GM12865 (cell line): Measurements from ENCODE around the gene IP6K3.

ENCODE experiments used
- DNase-seq: peaks from one replicate; pipeline ENCODE4 v3.0.0; 2010; ENCODE audit warnings: low read depth
- H3K4me3 ChIP-seq: 2 replicates; pipeline ENCODE4 v1.5.1; 2011; ENCODE audit warnings: mild to moderate bottlenecking, low read depth, low read length, control low read depth
- TF ChIP-seq, protein P1 (sequence below): IDR thresholded peaks from 2 replicates; pipeline ENCODE4 v1.5.1; 2011; ENCODE audit warnings: low read length, control low read depth, low read depth, inconsistent platforms; ENCODE audit not compliant: insufficient read depth; ENCODE audit errors: missing control alignments

Gene IP6K3

GRCh38 chr6:33729059-33729458 is 17.6 kb downstream of the IP6K3 start:
- DNase-seq, result no peak
- TF ChIP-seq, protein P1, sequence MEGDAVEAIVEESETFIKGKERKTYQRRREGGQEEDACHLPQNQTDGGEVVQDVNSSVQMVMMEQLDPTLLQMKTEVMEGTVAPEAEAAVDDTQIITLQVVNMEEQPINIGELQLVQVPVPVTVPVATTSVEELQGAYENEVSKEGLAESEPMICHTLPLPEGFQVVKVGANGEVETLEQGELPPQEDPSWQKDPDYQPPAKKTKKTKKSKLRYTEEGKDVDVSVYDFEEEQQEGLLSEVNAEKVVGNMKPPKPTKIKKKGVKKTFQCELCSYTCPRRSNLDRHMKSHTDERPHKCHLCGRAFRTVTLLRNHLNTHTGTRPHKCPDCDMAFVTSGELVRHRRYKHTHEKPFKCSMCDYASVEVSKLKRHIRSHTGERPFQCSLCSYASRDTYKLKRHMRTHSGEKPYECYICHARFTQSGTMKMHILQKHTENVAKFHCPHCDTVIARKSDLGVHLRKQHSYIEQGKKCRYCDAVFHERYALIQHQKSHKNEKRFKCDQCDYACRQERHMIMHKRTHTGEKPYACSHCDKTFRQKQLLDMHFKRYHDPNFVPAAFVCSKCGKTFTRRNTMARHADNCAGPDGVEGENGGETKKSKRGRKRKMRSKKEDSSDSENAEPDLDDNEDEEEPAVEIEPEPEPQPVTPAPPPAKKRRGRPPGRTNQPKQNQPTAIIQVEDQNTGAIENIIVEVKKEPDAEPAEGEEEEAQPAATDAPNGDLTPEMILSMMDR, result no peak
- H3K4me3 ChIP-seq, result no peak overlapping the region

- TF ChIP-seq, protein P1, result no peak
- no peak overlapping the region for H3K4me3 ChIP-seq
- no peak for DNase-seq
Measured at GRCh38 chr6:33728438-33728837, 18.3 kb downstream of the IP6K3 start.

- DNase-seq, result no peak
- TF ChIP-seq, protein P1, result no peak
- no peak overlapping the region for H3K4me3 ChIP-seq
Measured at GRCh38 chr6:33727932-33728331, 18.8 kb downstream of the IP6K3 start.

DNA sequence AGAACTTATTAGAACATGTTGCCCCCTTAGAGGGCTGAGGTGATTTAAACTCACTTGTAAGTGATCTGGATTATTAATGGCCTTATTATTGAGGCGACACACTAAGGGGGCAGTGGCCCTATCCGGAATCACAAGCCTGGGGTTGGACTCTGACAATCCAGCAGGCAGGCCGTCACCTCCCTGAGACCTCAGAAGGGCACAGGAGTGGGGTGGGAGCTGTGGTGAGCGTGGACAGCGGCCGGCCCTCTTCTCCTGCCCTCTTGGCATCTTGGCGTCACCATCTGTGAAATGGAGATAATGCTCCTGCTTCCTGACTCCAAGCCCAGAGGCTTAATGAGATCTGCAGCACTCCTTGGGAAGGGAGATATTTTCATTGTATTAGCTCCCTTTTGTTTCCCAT is 19.6 kb downstream of the IP6K3 start:
- TF ChIP-seq, protein P1, result no peak
- no peak for DNase-seq
- no peak overlapping the region for H3K4me3 ChIP-seq

- no peak for DNase-seq
- no peak overlapping the region for H3K4me3 ChIP-seq
- TF ChIP-seq, protein P1, result no peak
Measured at GRCh38 chr6:33726696-33727095, 20.0 kb downstream of the IP6K3 start.

- TF ChIP-seq, protein P1, result no peak
- H3K4me3 ChIP-seq, result no peak overlapping the region
- no peak for DNase-seq
Measured at GRCh38 chr6:33725891-33726673, 20.6 kb downstream of the IP6K3 start.

GRCh38 chr6:33725222-33725621 is 21.5 kb downstream of the IP6K3 start:
- DNase-seq, result no peak
- no peak overlapping the region for H3K4me3 ChIP-seq
- TF ChIP-seq, protein P1, result no peak
